K562 (cell line): ENCODE data around the gene SOX8. TPM values are rescaled to one million over a fixed set of nuclear protein-coding genes. Genes with fewer than 3 reads are reported as not detected.

Experiments used
- ATAC-seq: fragments of 200-7000 bp; cut with Tn5 transposase; 3 replicates; pipeline ENCODE4 v1.9.1; 2020; ENCODE audit warnings: moderate library complexity
- BruUV-seq: library from RNA; stranded (reverse); fragments of 400-500 nt; replicated peaks from 2 replicates; lab custom pipeline; 2021; lab: Mats Ljungman, UMichigan
- CTCF ChIA-PET: fragments of 300-600 bp; formaldehyde crosslinking; extraction: SDS; loops from one replicate; lab custom pipeline; 2021; ENCODE audit warnings: low intra/inter-chr PET ratio; lab: Yijun Ruan, JAX
- POLR2A ChIA-PET: fragments of 300-600, 350-650 bp; sonication (Branson Sonifier 250); formaldehyde crosslinking; extraction: SDS; loops from one replicate; lab custom pipeline; 2021; ENCODE audit warnings: antibody characterized with exemption, inconsistent platforms; lab: Yijun Ruan, JAX
- DNase-seq, 4 experiments: peaks; one replicate each; pipeline versions ENCODE4 v3.0.0 to v3.0.0-alpha.2; 2011 to 2018; ENCODE audit warnings: low spot score in 3 of 4, mixed read lengths in 3 of 4; ENCODE audit errors: extremely low read depth in 1 of 4
- FAIRE-seq: peaks from 2 replicates; lab custom pipeline; 2011; peaks lifted over from hg19 to GRCh38; lab: Jason Lieb, UNC
- H2AFZ ChIP-seq: 2 replicates; pipeline ENCODE4 v1.6.0; 2011; ENCODE audit warnings: low read depth, low read length, control low read depth, inconsistent platforms
- H3K27ac ChIP-seq: fragments of 200-600 bp; 3 replicates; pipeline ENCODE4 v1.8.0; 2011; ENCODE audit warnings: low read depth, mild to moderate bottlenecking, control low read depth, inconsistent platforms, low read length, moderate library complexity, mixed read lengths; ENCODE audit errors: extremely low read depth
- H3K27me3 ChIP-seq, 2 experiments: fragments of 300-600 bp in 1 of 2; 2 replicates in 1 of 2; 3 replicates in 1 of 2; pipeline versions ENCODE4 v1.6.0 to v1.8.0; 2011; ENCODE audit warnings: inconsistent platforms in 2 of 2, low read length in 2 of 2, mild to moderate bottlenecking in 1 of 2, mixed read lengths in 1 of 2, moderate library complexity in 1 of 2; ENCODE audit not compliant: control insufficient read depth in 2 of 2, insufficient read depth in 2 of 2
- H3K36me3 ChIP-seq: fragments of 300-600 bp; 3 replicates; pipeline ENCODE4 v1.8.0; 2011; ENCODE audit warnings: mild to moderate bottlenecking, low read length, inconsistent platforms; ENCODE audit not compliant: control insufficient read depth, insufficient read depth
- H3K4me1 ChIP-seq, 2 experiments: fragments of 200-600 bp in 1 of 2; replicated peaks in 1 of 2; 2 replicates in 1 of 2; 3 replicates in 1 of 2; pipeline versions ENCODE4 v1.5.1 to v1.8.0; 2011; ENCODE audit warnings: inconsistent platforms in 2 of 2, low read length in 2 of 2, mild to moderate bottlenecking in 1 of 2, mixed read lengths in 1 of 2, moderate library complexity in 1 of 2; ENCODE audit not compliant: control insufficient read depth in 2 of 2, insufficient read depth in 2 of 2
- H3K4me2 ChIP-seq: 2 replicates; pipeline ENCODE4 v1.6.1; 2011; ENCODE audit warnings: low read length, control low read depth, inconsistent platforms, mixed read lengths; ENCODE audit not compliant: insufficient read depth
- H3K4me3 ChIP-seq: fragments of 200-600 bp; sonication (generic), shearing (Covaris generic); 2 replicates; pipeline ENCODE4 v1.5.1; 2016; ENCODE audit warnings: control low read depth, inconsistent platforms
- H3K79me2 ChIP-seq: fragments of 200-600 bp; 3 replicates; pipeline ENCODE4 v1.8.0; 2011; ENCODE audit warnings: low read length, inconsistent platforms; ENCODE audit not compliant: control insufficient read depth, insufficient read depth
- H3K9ac ChIP-seq, 2 experiments: 2 replicates each; pipeline versions ENCODE4 v1.6.0 to v1.6.1; 2011; ENCODE audit warnings: low read depth in 2 of 2, low read length in 2 of 2, control low read depth in 1 of 2, inconsistent platforms in 1 of 2, mild to moderate bottlenecking in 1 of 2, mixed read lengths in 1 of 2; ENCODE audit not compliant: insufficient read depth in 1 of 2
- H3K9me1 ChIP-seq: one replicate; pipeline ENCODE4 v1.6.0; 2011; ENCODE audit warnings: inconsistent platforms, mild to moderate bottlenecking, low read length, moderate library complexity; ENCODE audit not compliant: control insufficient read depth, insufficient read depth
- H3K9me3 ChIP-seq: replicated peaks from 2 replicates; pipeline ENCODE4 v1.5.1; 2011; ENCODE audit warnings: low read depth, low read length, inconsistent platforms; ENCODE audit not compliant: control insufficient read depth, insufficient read depth
- H4K20me1 ChIP-seq: replicated peaks from 2 replicates; pipeline ENCODE4 v1.6.1; 2011; ENCODE audit warnings: low read length, inconsistent platforms, mixed read lengths; ENCODE audit not compliant: control insufficient read depth, insufficient read depth
- AFF4 ChIP-seq: sonication (generic); formaldehyde crosslinking; IDR thresholded peaks from 2 replicates; pipeline ENCODE4 v1.8.0; 2023; ENCODE audit warnings: mild to moderate bottlenecking, missing genetic modification reagents
- FOXJ3 ChIP-seq: sonication (generic); formaldehyde crosslinking; IDR thresholded peaks from 2 replicates; pipeline ENCODE4 v1.4.0; 2020; ENCODE audit warnings: mild to moderate bottlenecking, missing genetic modification reagents
- HDAC1 ChIP-seq, 2 experiments: fragments of 450-650 bp; IDR thresholded peaks; 2 replicates each; pipeline ENCODE4 v1.6.1; 2016 to 2017; ENCODE audit warnings: inconsistent platforms in 1 of 2, mild to moderate bottlenecking in 1 of 2, moderate library complexity in 1 of 2
- PREB ChIP-seq: sonication (generic); formaldehyde crosslinking; IDR thresholded peaks from 2 replicates; pipeline ENCODE4 v1.8.1; 2023; ENCODE audit warnings: mild to moderate bottlenecking, missing genetic modification reagents
- PTBP1 ChIP-seq: fragments of 200-400 bp; formaldehyde crosslinking; IDR thresholded peaks from 2 replicates; pipeline ENCODE4 v1.6.1; 2017; ENCODE audit warnings: low read depth, low read length
- TEAD1 ChIP-seq, 2 experiments: fragments of 450-650 bp in 1 of 2; sonication (generic) in 1 of 2; formaldehyde crosslinking; IDR thresholded peaks; 2 replicates each; pipeline versions ENCODE4 v1.4.0 to v1.8.0; 2020 to 2022; ENCODE audit warnings: mild to moderate bottlenecking in 2 of 2, missing genetic modification reagents in 1 of 2
- TFAM ChIP-seq: fragments of 250-450 bp; sonication (Bioruptor Pico); conservative IDR thresholded peaks from 2 replicates; pipeline ENCODE4 v1.5.0; 2021; ENCODE audit warnings: mild to moderate bottlenecking, moderate library complexity
- ZNF445 ChIP-seq: fragments of 250-450 bp; sonication (Bioruptor Pico); IDR thresholded peaks from 2 replicates; pipeline ENCODE4 v1.4.0; 2020; ENCODE audit warnings: low read depth, mild to moderate bottlenecking, moderate library complexity
- WGBS: fragments of 100-300 bp; shearing (Covaris generic); methylation state at CpG from one replicate; pipeline ENCODE4 v1.1.6; 2016; ENCODE audit warnings: low coverage, mixed read lengths; ENCODE audit not compliant: insufficient coverage; ENCODE audit errors: missing lambda C conversion rate; 5-methylcytosine and 5-hydroxymethylcytosine counted together
- in situ Hi-C: fragments of 300-500 bp; cut with MboI; formaldehyde crosslinking; loops from 4 replicates; pipeline ENCODE4 v1.15.0; 2018; ENCODE audit warnings: inconsistent platforms, mixed read lengths
- intact Hi-C: fragments of 100-400 bp; cut with micrococcal nuclease; formaldehyde crosslinking; loops from 2 replicates; pipeline ENCODE4 v1.14.2; 2022
- polyA plus RNA-seq, 8 experiments: library from polyadenylated mRNA; depleted of rRNA in 4 of 8; stranded (reverse) in 5 of 8; unstranded in 3 of 8; fragments of >200 nt; fragmentation: Nextera tagmentation in 2 of 8; fragmentation: Illumina TruSeq in 1 of 8; extraction: Ambion mirVana in 2 of 8; extraction: Trizol in 1 of 8; gene quantifications; 2 replicates each; pipeline versions ENCODE4 v1.2.1 to v1.2.3, GENCODE V29; 2011 to 2014; ENCODE audit warnings: inconsistent platforms in 1 of 8, missing spikeins in 1 of 8
- total RNA-seq, 7 experiments: library from RNA; depleted of rRNA in 6 of 7; stranded (reverse); fragments of >200 nt in 6 of 7; fragmentation: Illumina TruSeq in 2 of 7; extraction: Trizol in 2 of 7; gene quantifications; 2 replicates each; pipeline versions ENCODE4 v1.2.1 to v1.2.3, GENCODE V29; 2011 to 2021; ENCODE audit warnings: low replicate concordance in 1 of 7

Gene SOX8
- total and polyA plus RNA-seq, 9 of the 15 experiments (the other 6 are each of a cell fraction or from before 2014, with no cell fraction given) = 0.07 to 0.15 (median 0.15) TPM; not detected in 6

DNA sequence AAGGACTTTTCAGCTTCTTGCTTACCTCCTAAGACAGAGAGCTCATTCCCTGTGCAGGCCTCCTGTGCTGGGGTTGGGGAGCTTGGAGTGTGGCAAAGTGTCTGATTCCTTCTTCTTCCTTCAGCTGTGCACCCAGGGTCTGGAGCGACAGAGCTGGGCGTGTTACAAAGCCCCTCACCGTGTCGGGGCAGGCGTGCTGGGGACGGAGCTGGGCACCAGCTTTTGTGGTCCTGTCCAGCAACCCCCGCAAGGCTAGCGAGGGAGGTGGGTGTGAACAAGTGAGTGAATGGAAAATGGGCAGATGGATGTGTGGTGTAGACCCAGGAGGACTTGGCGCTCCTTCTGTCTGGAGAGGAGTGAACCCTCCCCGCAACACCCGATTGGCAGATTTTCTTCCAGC is 23.7 kb downstream of the SOX8 start:
- TF ChIP-seq TFAM = no peak
- no peak for DNase-seq
- intact Hi-C loops = no loop called here
- no peak for FAIRE-seq
- CTCF ChIA-PET = no interaction called here
- Histone ChIP-seq H3K9me3 (0 out of 2 replicates have a peak, but pooled peaks cover 2% of the 10 kb centered on the region), H3K4me3 (no peak overlapping the region), H4K20me1 (peaks cover 12% of the 10 kb centered on the region), H2AFZ (no peak overlapping the region), H3K4me2 (no peak overlapping the region), H3K4me1 (peaks cover 0 to 24% of the 10 kb centered on the region in 2 experiments; a peak in 2 of 5 replicates), H3K27ac (no peak overlapping the region), H3K9me1 (no peaks in the 10 kb centered on the region), H3K79me2 (no peaks in the 10 kb centered on the region), H3K27me3 (peaks cover 24 to 84% of the 10 kb centered on the region in 2 experiments; a peak in 4 of 5 replicates), H3K9ac (no peak overlapping the region), H3K36me3 (no peaks in the 10 kb centered on the region)
- POLR2A ChIA-PET = interaction anchor here (0.7 to 0.8 kb wide), 2 partner anchors 9 to 24 kb away, joined by 3 read pairs; partner anchors contain the start of gene SOX8
- no peak for ATAC-seq
- 39% methylated on average over 10 of the region's 11 CpGs for WGBS
- BruUV-seq = no TSS peak
- in situ Hi-C loops = no loop called here

DNA sequence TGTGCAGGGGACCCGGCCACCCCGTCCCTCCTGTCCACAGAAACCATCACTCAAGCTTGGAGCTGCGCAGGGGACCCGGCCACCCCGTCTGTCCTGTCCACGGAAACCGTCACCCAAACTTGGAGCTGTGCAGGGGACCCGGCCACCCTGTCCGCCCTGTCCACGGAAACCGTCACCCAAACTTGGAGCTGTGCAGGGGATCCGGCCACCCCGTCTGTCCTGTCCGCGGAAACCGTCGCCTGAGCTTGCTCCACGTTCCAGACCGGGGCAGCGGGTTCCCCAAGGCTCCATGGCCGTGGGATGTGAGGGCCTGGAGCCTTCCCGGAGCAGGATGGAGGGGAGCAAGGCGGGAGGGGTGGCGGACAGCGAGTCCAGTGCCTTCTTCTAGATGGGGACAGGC is 25.2 kb downstream of the SOX8 start:
- H3K27ac ChIP-seq = no peak overlapping the region
- H3K9me3 ChIP-seq = no peaks in the 10 kb centered on the region
- H3K4me1 ChIP-seq = peaks cover 0 to 35% of the 10 kb centered on the region in 2 experiments; a peak in 2 of 5 replicates
- intact Hi-C loops (no loop called here), in situ Hi-C loops (no loop called here)
- ChIA-PET POLR2A (interaction anchor here (0.6 to 1.3 kb wide), 2 partner anchors 11 to 13 kb away, joined by 3 to 4 read pairs; no protein-coding TSS in a partner anchor), CTCF (no interaction called here)
- no peak overlapping the region for H3K4me3 ChIP-seq
- no peaks in the 10 kb centered on the region for H3K79me2 ChIP-seq
- no peak overlapping the region for H2AFZ ChIP-seq
- H3K9me1 ChIP-seq = no peaks in the 10 kb centered on the region
- H3K4me2 ChIP-seq = no peak overlapping the region
- no peak for FAIRE-seq
- no peak for TF ChIP-seq AFF4 (CRISPR knock-in tag)
- no peak for TF ChIP-seq FOXJ3
- no peak for TF ChIP-seq HDAC1 (IDR thresholded peaks at IDR 0.05)
- no peak for TF ChIP-seq PREB (CRISPR knock-in tag)
- no peak for TF ChIP-seq ZNF445 (CRISPR knock-in tag)
- no peak for TF ChIP-seq PTBP1
- TF ChIP-seq TEAD1 (CRISPR knock-in tag; IDR thresholded peaks at IDR 0.05) = no peak
- H3K9ac ChIP-seq = no peak overlapping the region
- 2% methylated on average over 22 of the region's 25 CpGs for WGBS
- H3K36me3 ChIP-seq = no peaks in the 10 kb centered on the region
- ATAC-seq = no peak
- H3K27me3 ChIP-seq = peaks cover 25 to 84% of the 10 kb centered on the region in 2 experiments; a peak in 4 of 5 replicates
- H4K20me1 ChIP-seq = peaks cover 25% of the 10 kb centered on the region
- no peak for DNase-seq
- BruUV-seq = no TSS peak
